NT2/D1 (cell line): Measurements from ENCODE around the gene ARHGAP21.

Experiments
- DNase-seq: peaks from one replicate; pipeline ENCODE4 v3.0.0-alpha.2; 2011; ENCODE audit warnings: low read depth, low spot score
- H3K27me3 ChIP-seq: 2 replicates; pipeline ENCODE4 v1.6.0; 2011; ENCODE audit warnings: mild to moderate bottlenecking; ENCODE audit not compliant: insufficient read length, insufficient read depth
- H3K36me3 ChIP-seq: 2 replicates; pipeline ENCODE4 v1.6.1; 2011; ENCODE audit warnings: mild to moderate bottlenecking, low read length, mixed read lengths; ENCODE audit not compliant: insufficient read depth, insufficient read length
- H3K4me1 ChIP-seq: 2 replicates; pipeline ENCODE4 v1.5.1; 2011; ENCODE audit not compliant: insufficient read depth, insufficient read length
- H3K4me3 ChIP-seq: 2 replicates; pipeline ENCODE4 v1.5.1; 2011; ENCODE audit warnings: low read depth; ENCODE audit not compliant: insufficient read length
- H3K9ac ChIP-seq: 2 replicates; pipeline ENCODE4 v1.6.0; 2011; ENCODE audit warnings: low read depth; ENCODE audit not compliant: insufficient read length
- H3K9me3 ChIP-seq: 2 replicates; pipeline ENCODE4 v1.5.1; 2011; ENCODE audit warnings: mild to moderate bottlenecking, low read length; ENCODE audit not compliant: insufficient read depth
- SUZ12 ChIP-seq: IDR thresholded peaks from 2 replicates; pipeline ENCODE4 v1.6.1; 2011; ENCODE audit not compliant: insufficient read length, insufficient read depth; ENCODE audit errors: extremely low read depth
- YY1 ChIP-seq: IDR thresholded peaks from 2 replicates; pipeline ENCODE4 v1.6.1; 2011; ENCODE audit not compliant: insufficient read length, insufficient read depth
- ZNF274 ChIP-seq: IDR thresholded peaks from 2 replicates; pipeline ENCODE4 v1.6.1; 2011; ENCODE audit warnings: mild to moderate bottlenecking, low read depth, low read length

Gene ARHGAP21

DNA sequence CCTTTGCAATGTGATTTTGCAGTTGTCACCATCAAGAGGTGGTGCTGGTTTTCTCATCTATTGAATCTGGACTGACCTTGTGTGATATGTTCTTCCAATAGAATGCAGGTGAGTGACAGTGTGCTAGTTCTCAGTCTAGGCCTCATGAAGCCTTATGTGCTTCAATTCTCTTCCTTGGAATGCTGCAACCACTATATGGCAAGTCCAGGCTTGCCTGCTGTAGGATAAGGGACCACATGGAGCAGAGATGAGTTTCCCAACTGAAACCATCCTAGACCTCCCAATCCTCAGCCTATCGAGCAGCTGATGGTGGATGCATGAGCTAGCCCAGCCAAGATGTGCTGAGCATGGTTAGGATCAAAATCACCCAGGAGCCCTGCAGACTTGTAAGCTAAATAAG lies 32.6 kb upstream of the ARHGAP21 start:
- Histone ChIP-seq H3K4me3 (no peak overlapping the region), H3K9ac (no peak overlapping the region), H3K9me3 (no peaks in the 10 kb centered on the region), H3K4me1 (no peaks in the 10 kb centered on the region), H3K27me3 (no peaks in the 10 kb centered on the region), H3K36me3 (no peaks in the 10 kb centered on the region)
- no peak for DNase-seq
- no peak for TF ChIP-seq YY1
- TF ChIP-seq ZNF274, result no peak
- TF ChIP-seq SUZ12, result no peak

DNA sequence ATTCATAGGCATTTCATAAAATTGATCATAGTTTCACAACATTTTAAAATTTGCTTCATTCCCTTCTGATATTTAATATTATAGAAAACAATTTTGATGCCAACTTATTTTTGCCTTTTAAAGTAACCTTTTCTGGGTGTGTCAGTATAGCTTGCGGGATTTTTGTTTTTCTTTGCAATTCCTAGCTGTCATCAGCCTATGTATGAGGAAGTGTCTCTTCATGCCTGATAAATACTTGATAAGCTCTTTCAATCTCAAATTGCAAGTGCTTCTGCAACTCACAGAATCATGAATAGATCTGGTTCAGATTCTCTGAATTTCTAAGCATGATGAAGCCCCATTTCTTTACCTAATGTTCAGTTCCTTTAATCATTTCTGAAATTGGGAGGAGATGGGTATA lies 28.0 kb upstream of the ARHGAP21 start:
- TF ChIP-seq SUZ12, result no peak
- no peak for TF ChIP-seq ZNF274
- TF ChIP-seq YY1, result no peak
- no peak overlapping the region for H3K9ac ChIP-seq
- no peaks in the 10 kb centered on the region for H3K27me3 ChIP-seq
- H3K4me3 ChIP-seq, result no peak overlapping the region
- H3K9me3 ChIP-seq, result no peaks in the 10 kb centered on the region
- no peaks in the 10 kb centered on the region for H3K4me1 ChIP-seq
- no peaks in the 10 kb centered on the region for H3K36me3 ChIP-seq
- no peak for DNase-seq

DNA sequence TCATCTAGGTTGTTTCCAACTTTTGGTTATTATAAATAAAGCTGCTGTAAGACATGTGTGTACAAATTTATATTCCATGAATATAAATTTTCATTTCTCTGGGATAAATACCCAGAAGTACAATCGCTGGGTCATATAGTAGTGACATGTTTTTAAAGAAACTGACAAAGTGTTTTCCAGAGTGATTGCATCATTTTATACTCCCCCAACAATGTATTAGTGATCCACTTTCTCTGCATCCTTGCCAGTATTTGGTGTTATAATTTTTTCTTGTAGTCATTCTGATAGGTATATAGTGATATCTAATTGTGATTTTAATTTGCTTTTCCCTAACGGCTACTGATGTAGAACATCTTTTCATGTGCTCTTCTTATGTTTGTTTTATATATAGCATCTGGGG lies 27.0 kb upstream of the ARHGAP21 start:
- H3K27me3 ChIP-seq, result no peaks in the 10 kb centered on the region
- H3K4me3 ChIP-seq, result no peak overlapping the region
- H3K4me1 ChIP-seq, result no peaks in the 10 kb centered on the region
- H3K9ac ChIP-seq, result no peak overlapping the region
- no peaks in the 10 kb centered on the region for H3K36me3 ChIP-seq
- no peaks in the 10 kb centered on the region for H3K9me3 ChIP-seq
- DNase-seq, result no peak
- TF ChIP-seq SUZ12 (no peak), YY1 (no peak), ZNF274 (no peak)

DNA sequence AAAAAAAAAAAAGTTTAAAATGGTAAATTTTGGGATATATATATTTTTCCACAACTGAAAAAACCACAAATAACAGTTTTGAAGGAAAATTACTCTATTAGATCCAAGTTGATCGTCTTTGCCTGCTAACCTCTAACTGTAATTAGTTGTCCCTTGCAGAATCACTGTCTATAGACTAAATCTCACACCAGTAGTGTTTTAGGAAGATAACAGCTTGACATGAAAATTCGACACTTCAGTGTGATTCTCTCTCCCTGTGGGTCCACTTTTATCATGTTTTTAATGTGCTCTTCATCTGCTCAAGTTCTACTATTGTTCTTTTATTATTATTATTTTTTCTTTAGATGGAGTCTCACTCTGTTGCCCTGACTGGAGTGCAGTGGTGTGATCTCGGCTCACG lies 24.5 kb upstream of the ARHGAP21 start:
- Histone ChIP-seq H3K36me3 (no peaks in the 10 kb centered on the region), H3K4me1 (no peaks in the 10 kb centered on the region), H3K4me3 (no peak overlapping the region), H3K9ac (no peak overlapping the region), H3K9me3 (no peaks in the 10 kb centered on the region), H3K27me3 (no peaks in the 10 kb centered on the region)
- DNase-seq, result no peak
- TF ChIP-seq SUZ12 (no peak), ZNF274 (no peak), YY1 (no peak)

DNA sequence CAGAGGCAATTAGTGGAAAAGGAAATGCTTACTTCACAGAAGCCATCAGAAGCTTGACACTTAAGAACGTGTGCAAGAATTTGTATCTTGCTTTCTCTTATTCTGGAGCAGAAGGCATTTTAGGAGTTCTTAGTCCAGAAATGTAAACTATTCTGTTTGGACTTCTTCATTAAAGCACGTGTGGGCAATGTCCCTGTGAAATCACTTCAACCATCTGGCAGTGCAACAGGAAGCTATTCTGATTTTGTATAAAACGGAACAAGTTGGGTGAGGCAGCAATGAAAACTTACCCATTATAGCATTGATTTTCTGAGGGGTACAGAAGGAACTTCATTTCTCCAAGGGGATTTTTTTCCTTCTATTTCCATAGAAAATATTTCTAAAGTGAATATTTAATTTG lies 21.3 kb upstream of the ARHGAP21 start:
- Histone ChIP-seq H3K27me3 (no peaks in the 10 kb centered on the region), H3K9me3 (no peaks in the 10 kb centered on the region; the same call in 1 of the 2 replicates), H3K4me1 (no peaks in the 10 kb centered on the region), H3K9ac (no peak overlapping the region), H3K4me3 (no peak overlapping the region), H3K36me3 (no peaks in the 10 kb centered on the region)
- TF ChIP-seq YY1, result no peak
- DNase-seq, result no peak

DNA sequence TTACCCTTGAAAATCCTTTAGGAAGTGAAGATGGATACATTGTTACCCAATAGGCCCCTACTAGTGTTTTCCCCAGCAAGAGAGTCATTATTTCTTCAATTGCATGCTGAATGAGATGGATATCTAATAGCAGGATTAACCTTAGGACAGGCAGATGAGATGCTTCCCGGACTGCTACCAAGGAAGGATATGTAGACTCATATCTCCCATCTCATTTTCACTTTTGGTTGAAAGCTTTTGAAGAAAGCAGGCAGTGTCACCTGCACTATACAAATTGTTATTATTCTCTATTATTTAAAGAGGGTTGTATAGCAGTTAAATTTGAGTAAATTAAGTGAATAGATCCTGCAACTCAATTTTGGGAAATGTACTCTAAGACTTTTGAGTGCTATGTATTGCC lies 17.0 kb upstream of the ARHGAP21 start:
- no peak overlapping the region for H3K4me3 ChIP-seq
- H3K9ac ChIP-seq, result no peak overlapping the region
- H3K36me3 ChIP-seq, result no peaks in the 10 kb centered on the region
- no peak for DNase-seq
- no peaks in the 10 kb centered on the region for H3K4me1 ChIP-seq
- TF ChIP-seq ZNF274 (no peak), SUZ12 (no peak)
- no peaks in the 10 kb centered on the region; the same call in 1 of the 2 replicates for H3K9me3 ChIP-seq
- H3K27me3 ChIP-seq, result no peaks in the 10 kb centered on the region

DNA sequence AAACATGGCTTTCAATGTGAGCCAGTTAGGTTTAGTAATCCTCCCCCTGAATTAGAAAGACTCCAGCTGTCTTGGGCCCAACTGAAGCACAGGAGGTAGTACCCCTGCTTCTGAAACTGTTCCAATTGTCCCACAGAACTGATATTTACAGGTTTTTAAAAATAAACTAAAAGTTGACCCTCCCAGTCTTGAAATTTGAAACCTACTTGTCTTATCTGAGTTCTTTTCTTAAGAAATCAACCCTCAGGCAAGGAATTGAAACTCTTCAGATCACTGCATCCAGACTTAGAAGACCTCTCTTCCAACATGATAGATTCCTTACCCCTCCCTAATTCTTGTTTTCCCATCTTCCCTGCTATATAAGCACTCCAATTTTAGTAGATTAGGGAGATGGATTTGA lies 13.3 kb upstream of the ARHGAP21 start:
- DNase-seq, result no peak
- TF ChIP-seq YY1, result no peak
- TF ChIP-seq SUZ12, result no peak
- TF ChIP-seq ZNF274, result no peak

DNA sequence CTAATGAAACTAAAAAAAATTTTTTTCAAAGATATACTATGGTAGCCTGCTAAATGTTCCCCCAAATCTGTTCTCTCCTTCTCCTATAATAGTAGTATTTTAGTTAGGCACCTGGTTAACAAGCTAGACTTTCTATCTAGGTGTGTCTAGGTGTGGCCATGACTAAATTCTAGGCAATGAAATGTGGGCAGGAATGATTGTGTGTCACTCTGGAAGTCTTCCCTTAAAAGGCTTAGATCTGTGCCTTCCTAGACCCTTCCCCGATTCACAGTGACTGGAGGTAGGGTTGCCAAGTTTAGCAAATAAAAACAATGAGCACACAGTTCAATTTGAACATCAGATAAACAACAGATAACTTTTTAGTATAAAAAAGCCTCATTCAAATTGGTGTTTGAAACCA lies 8.3 kb upstream of the ARHGAP21 start:
- peaks cover 2% of the 10 kb centered on the region for H3K4me1 ChIP-seq
- H3K4me3 ChIP-seq, result no peak overlapping the region
- TF ChIP-seq YY1 (no peak), ZNF274 (no peak), SUZ12 (no peak)
- no peaks in the 10 kb centered on the region for H3K9me3 ChIP-seq
- no peaks in the 10 kb centered on the region for H3K36me3 ChIP-seq
- no peaks in the 10 kb centered on the region for H3K27me3 ChIP-seq
- H3K9ac ChIP-seq, result no peak overlapping the region
- DNase-seq, result no peak

More for the DNA sequence above, 13.3 kb upstream of the ARHGAP21 start:
- Histone ChIP-seq H3K4me1 (no peaks in the 10 kb centered on the region), H3K9me3 (no peaks in the 10 kb centered on the region; the same call in 1 of the 2 replicates), H3K36me3 (no peaks in the 10 kb centered on the region), H3K4me3 (no peak overlapping the region), H3K9ac (no peak overlapping the region), H3K27me3 (no peaks in the 10 kb centered on the region)
